Naive thymus-derived CD4-positive, alpha-beta T cell (primary cell): ENCODE data around the gene TMEM223. TPM values are rescaled to one million over a fixed set of nuclear protein-coding genes. Genes with fewer than 3 reads are reported as not detected.
"Not testable (repeated sequence)": the region's sequence is repeated elsewhere in the genome, so short reads cannot be mapped to it uniquely, and the experiment has no call there.

Experiments used
- ATAC-seq: fragments of 150-1000 bp; cut with Tn5 transposase; 2 replicates; pipeline ENCODE4 v1.10.0; 2021; ENCODE audit warnings: mild to moderate bottlenecking, moderate library complexity
- CTCF ChIA-PET: fragments of 350-600 bp; sonication (Branson Sonifier 250); formaldehyde crosslinking; loops from one replicate; lab custom pipeline; 2021; ENCODE audit warnings: antibody characterized with exemption; lab: Charles Lee
- POLR2A ChIA-PET: fragments of 350-600 bp; sonication (Branson Sonifier 250); formaldehyde crosslinking; loops from one replicate; lab custom pipeline; 2021; ENCODE audit warnings: antibody characterized with exemption, inconsistent platforms; lab: Charles Lee
- DNase-seq, 9 donors: peaks; one replicate each; pipeline versions ENCODE4 v3.0.0 to v3.0.0-alpha.2; 2020 to 2022; ENCODE audit warnings: mixed read lengths in 1 of 9
- H3K27ac ChIP-seq: one replicate; pipeline ENCODE4 v1.7.0; 2013; ENCODE audit warnings: mild to moderate bottlenecking, low read depth, low read length, moderate library complexity
- H3K27me3 ChIP-seq, 2 donors: one replicate each; pipeline ENCODE4 v1.7.0; 2013; ENCODE audit warnings: low read length in 2 of 2, mild to moderate bottlenecking in 2 of 2, moderate library complexity in 2 of 2; ENCODE audit not compliant: control insufficient read depth in 2 of 2, insufficient read depth in 2 of 2
- H3K36me3 ChIP-seq, 3 experiments: 1 replicate in 2 of 3; 2 replicates in 1 of 3; pipeline ENCODE4 v1.7.0; 2013; ENCODE audit warnings: low read length in 3 of 3, mild to moderate bottlenecking in 3 of 3, moderate library complexity in 1 of 3; ENCODE audit not compliant: insufficient read depth in 3 of 3, control insufficient read depth in 2 of 3
- H3K4me1 ChIP-seq, 2 donors: one replicate each; pipeline ENCODE4 v1.7.0; 2013; ENCODE audit warnings: low read length in 2 of 2, mild to moderate bottlenecking in 2 of 2, moderate library complexity in 1 of 2; ENCODE audit not compliant: control insufficient read depth in 2 of 2, insufficient read depth in 2 of 2
- H3K4me3 ChIP-seq: 2 replicates; pipeline ENCODE4 v1.7.0; 2013; ENCODE audit warnings: mild to moderate bottlenecking, low read length
- H3K9me3 ChIP-seq, 3 experiments: 1 replicate in 2 of 3; 2 replicates in 1 of 3; pipeline ENCODE4 v1.7.0; 2013; ENCODE audit warnings: low read length in 3 of 3; ENCODE audit not compliant: control insufficient read depth in 2 of 3
- H3K27ac Mint-ChIP-seq, 9 donors: one replicate each; pipeline ENCODE4 v1.8.0; 2020 to 2022; ENCODE audit warnings: mixed read lengths in 9 of 9, mild to moderate bottlenecking in 8 of 9, moderate library complexity in 5 of 9, inconsistent platforms in 2 of 9
- H3K27me3 Mint-ChIP-seq, 5 donors: one replicate each; pipeline ENCODE4 v1.8.0; 2021 to 2022; ENCODE audit warnings: mixed read lengths in 5 of 5, mild to moderate bottlenecking in 1 of 5
- H3K36me3 Mint-ChIP-seq, 5 donors: one replicate each; pipeline ENCODE4 v1.8.0; 2020 to 2022; ENCODE audit warnings: mixed read lengths in 5 of 5, mild to moderate bottlenecking in 3 of 5, inconsistent platforms in 1 of 5
- H3K4me1 Mint-ChIP-seq, 7 donors: one replicate each; pipeline ENCODE4 v1.8.0; 2020 to 2022; ENCODE audit warnings: mixed read lengths in 7 of 7, mild to moderate bottlenecking in 3 of 7, inconsistent platforms in 1 of 7
- H3K4me3 Mint-ChIP-seq, 10 donors: one replicate each; pipeline ENCODE4 v1.8.0; 2020 to 2022; ENCODE audit warnings: mild to moderate bottlenecking in 10 of 10, mixed read lengths in 10 of 10, moderate library complexity in 6 of 10, inconsistent platforms in 2 of 10
- H3K9me3 Mint-ChIP-seq, 11 donors: one replicate each; pipeline ENCODE4 v1.8.0; 2020 to 2022; ENCODE audit warnings: mixed read lengths in 11 of 11, mild to moderate bottlenecking in 4 of 11, inconsistent platforms in 1 of 11, moderate library complexity in 1 of 11
- intact Hi-C, 2 donors: fragments of 100-400 bp; cut with micrococcal nuclease; formaldehyde crosslinking; loops; one replicate each; pipeline ENCODE4 v1.15.1; 2023
- polyA plus RNA-seq, 2 donors: library from polyadenylated mRNA; unstranded; fragments of 300-500 nt; fragmentation: Illumina TruSeq; gene quantifications; one replicate each; pipeline ENCODE4 v1.2.3, GENCODE V29; 2021
- total RNA-seq, 6 experiments: library from RNA in 5 of 6; stranded (reverse) in 5 of 6; gene quantifications; 1 replicate in 5 of 6; 2 replicates in 1 of 6; pipeline ENCODE4 v1.2.3 and lab custom pipeline; 2021 to 2026

TMEM223 gene, protein sequence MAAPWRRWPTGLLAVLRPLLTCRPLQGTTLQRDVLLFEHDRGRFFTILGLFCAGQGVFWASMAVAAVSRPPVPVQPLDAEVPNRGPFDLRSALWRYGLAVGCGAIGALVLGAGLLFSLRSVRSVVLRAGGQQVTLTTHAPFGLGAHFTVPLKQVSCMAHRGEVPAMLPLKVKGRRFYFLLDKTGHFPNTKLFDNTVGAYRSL
- total RNA-seq: 10 to 100 TPM in 3 of 5 experiments, 1 to 10 TPM in 2; 6.3 to 24.5 (median 21.0) TPM
- 10 to 100 TPM; 58.5 to 60.4 TPM for polyA plus RNA-seq
- total RNA-seq (lab: John Stamatoyannopoulos, UW): 7.4 reads per million, percentile 30 among the genes with 10 or more reads in this experiment

DNA sequence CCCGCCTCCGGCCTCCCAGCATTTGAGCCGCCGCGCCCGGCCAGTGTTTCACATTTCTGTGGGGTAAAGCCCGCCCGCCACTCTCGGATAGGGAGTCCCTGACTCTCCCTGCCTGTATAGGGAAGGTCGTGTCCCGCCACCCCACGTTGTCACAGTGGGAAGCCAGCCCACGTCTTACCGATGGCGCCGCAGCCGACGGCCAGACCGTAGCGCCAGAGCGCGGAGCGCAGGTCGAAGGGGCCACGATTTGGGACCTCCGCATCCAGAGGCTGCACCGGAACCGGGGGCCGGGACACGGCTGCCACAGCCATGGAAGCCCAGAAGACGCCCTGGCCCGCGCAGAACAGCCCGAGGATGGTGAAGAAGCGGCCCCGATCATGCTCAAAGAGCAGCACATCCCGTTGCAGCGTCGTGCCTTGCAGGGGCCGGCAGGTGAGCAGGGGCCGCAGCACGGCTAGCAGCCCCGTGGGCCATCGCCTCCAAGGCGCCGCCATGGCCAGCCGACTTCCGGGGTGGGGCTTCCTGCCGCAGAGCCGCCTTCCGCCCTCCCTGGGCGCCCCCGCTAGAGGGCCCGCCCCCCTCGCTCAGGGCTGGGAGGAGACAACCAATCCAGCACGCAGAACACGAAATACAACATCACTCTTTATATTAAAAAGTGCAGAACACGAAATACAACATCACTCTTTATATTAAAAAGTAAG, at the start of gene TMEM223:
Gene TMEM223, minus strand, starts transcription at position 506 of the 701 bp plus-strand sequence. Its CDS starts 12 bp downstream, at position 494.
- Histone ChIP-seq H3K4me3 (peak within 1 kb of the TSS; percentile 90), H3K9me3 (no peaks in the 10 kb centered on the region), H3K4me1 (peaks cover 31 to 37% of the 10 kb centered on the region in 2 donors), H3K27me3 (no peaks in the 10 kb centered on the region), H3K27ac (peak within 1 kb of the TSS; percentile 90), H3K36me3 (peaks cover 18 to 66% (median 32%) of the 10 kb centered on the region in 3 experiments)
- Mint-ChIP-seq H3K4me3 (peak within 1 kb of the TSS; percentile 87 to 96 (median 91)), H3K9me3 (no peaks in the 10 kb centered on the region), H3K4me1 (peaks cover 23 to 61% (median 47%) of the 10 kb centered on the region in 7 donors), H3K36me3 (peaks cover 4 to 42% (median 17%) of the 10 kb centered on the region in 5 donors), H3K27me3 (no peaks in the 10 kb centered on the region), H3K27ac (peak within 1 kb of the TSS; percentile 88 to 99 (median 95))
- intact Hi-C loops: loop anchor here (1.0 kb wide), 8 partner anchors 14 to 90 kb away; partner anchors contain the start of genes NXF1 (in 2 of the 2), STX5 (in 1 of the 2), TEX54 (in 1 of the 2) and WDR74 (in 1 of the 2)
- CTCF ChIA-PET: interaction anchor here (0.6 to 0.7 kb wide), 2 partner anchors 19 to 39 kb away, joined by 3 read pairs; no protein-coding TSS in a partner anchor
- ATAC-seq (peak; percentile 84), DNase-seq (peak; percentile 81 to 94 (median 89))
- POLR2A ChIA-PET: interaction anchor here (0.7 to 14.1 kb wide), 11 partner anchors 11 to 82 kb away, joined by 3 to 224 read pairs (median 34); partner anchors contain the start of genes NXF1, STX5, TAF6L and TEX54

DNA sequence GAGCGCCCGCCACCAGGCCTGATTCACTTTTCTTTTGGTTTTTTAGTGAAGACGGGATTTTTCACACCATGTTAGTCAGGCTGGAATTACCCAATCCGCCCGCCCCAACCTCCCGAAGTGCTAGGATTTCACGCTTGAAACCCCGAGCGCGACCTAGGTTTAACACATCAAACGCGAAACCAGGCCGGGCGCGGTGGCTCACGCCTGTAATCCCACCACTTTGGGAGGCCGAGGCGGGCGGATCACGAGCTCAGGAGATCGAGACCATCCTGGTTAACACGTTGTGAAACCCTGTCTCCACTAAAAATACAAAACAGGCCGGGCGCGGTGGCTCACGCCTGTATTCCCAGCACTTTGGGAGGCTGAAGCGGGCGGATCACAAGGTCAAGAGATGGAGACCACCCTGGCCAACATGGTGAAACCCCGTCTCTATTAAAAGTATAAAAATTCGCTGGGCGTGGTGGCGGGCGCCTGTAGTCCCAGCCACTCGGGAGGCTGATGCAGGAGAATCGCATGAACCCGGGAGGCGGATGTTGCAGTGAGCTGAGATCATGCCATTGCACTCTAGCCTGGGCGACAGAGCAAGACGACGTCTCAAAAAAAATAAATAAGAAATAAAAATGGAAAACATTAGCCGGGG, 49.0 kb upstream of the TMEM223 start:
- peak; percentile 44 for ATAC-seq
- not testable (repeated sequence) for H3K9me3 Mint-ChIP-seq, H3K9me3 ChIP-seq, H3K27ac Mint-ChIP-seq, H3K27me3 ChIP-seq, H3K27me3 Mint-ChIP-seq, H3K4me3 Mint-ChIP-seq
- peaks cover 5 to 14% (median 7%) of the 10 kb centered on the region in 5 donors for H3K36me3 Mint-ChIP-seq
- CTCF ChIA-PET: interaction anchor here (0.7 to 2.6 kb wide), 5 partner anchors 13 to 267 kb away, joined by 4 to 12 read pairs (median 9); partner anchors contain the start of genes HNRNPUL2, POLR2G and TTC9C
- H3K4me1 Mint-ChIP-seq: peaks cover 15 to 34% (median 28%) of the 10 kb centered on the region in 7 donors
- intact Hi-C loops: loop anchor here (1.0 to 5.0 kb wide), 8 partner anchors 9 to 290 kb away; partner anchors contain the start of genes TMEM179B (in 2 of the 2), EML3 (in 1 of the 2), ROM1 (in 1 of the 2) and STX5 (in 1 of the 2)
- peak overlapping the region; percentile 99 for H3K27ac ChIP-seq
- H3K4me3 ChIP-seq: peak overlapping the region; percentile 73
- POLR2A ChIA-PET: interaction anchor here (0.6 to 3.4 kb wide), 75 partner anchors 9 to 1962 kb away, joined by 3 to 379 read pairs (median 5); partner anchors contain the start of genes B3GAT3, BAD, BSCL2 and C11orf98
- peaks cover 0 to 17% (median 0%) of the 10 kb centered on the region in 3 experiments for H3K36me3 ChIP-seq
- peak in 4 of 9 donors; percentile 65 to 86 (median 76) for DNase-seq
- H3K4me1 ChIP-seq: peaks cover 9 to 22% of the 10 kb centered on the region in 2 donors

DNA sequence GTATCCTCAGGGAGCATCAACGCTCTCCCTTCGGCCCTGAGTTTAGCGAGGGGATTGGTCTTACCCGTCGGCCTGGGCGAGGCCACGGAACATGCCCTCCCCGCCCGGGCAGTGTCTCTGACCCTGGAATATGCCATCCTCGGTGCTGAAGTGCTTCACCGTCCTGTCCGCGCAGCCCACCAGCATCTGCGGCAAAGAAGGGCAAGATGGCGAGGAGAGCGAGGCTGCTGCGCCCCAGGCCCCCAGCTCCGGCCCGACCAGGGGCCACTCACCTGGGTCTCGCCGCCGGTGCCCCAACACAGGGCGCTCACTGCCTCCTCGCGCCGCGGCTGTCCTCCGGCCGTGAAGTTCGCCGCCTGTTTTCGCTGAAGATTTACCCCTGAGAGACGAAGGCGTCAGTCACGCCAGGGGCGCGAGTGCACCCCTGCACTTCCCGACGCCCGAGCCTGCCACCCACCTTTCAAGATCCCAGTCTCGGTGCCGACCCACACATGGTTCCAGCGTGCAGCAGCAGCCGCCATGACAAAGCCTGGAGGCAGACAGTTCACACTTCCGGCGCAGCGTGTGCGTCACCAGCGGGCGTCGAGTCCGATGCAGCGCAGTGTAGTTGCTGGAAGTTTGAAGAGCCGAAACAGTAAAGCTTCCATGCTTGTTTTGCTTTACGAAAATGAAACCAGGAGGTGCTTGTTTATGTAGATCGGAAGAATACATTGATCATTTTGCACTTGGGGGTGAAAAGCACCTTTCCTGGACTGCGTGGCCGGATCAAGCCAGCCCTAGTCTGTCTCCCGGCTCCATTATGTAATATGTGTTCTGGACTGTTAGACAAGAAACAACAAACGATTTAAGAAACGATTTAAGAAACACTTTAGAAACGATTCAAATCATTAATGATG, 47.5 kb upstream of the TMEM223 start, which contains the start of gene WDR74:
Gene WDR74, minus strand, starts transcription at position 541 of the 896 bp plus-strand sequence. Its CDS starts 20 bp downstream, at position 521.
- H3K4me3 ChIP-seq: peak within 1 kb of the TSS; percentile 73
- intact Hi-C loops: loop anchor here (1.0 kb wide), 9 partner anchors 8 to 284 kb away; partner anchors contain the start of genes HNRNPUL2 (in 2 of the 2), NXF1 (in 2 of the 2), TAF6L (in 2 of the 2) and POLR2G (in 1 of the 2)

DNA sequence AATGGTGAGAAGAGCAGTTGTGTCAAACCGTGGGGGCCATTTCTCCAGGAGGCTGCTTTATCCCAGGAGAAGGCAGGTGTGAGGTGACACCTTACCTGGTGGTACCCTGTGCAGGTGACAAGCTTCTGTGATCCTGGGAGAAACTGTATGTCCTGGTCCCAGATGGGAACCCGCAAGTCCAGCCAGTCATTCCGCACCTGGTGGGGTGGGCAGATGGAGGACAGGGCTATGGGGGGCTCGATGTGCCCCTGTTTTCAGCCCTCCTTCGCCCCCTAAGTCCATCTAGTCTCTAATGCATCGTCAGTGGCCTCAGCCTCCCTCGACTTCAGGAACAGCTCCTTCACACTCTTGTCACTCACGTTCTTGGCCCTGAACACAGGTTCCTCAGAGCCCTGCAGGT, 43.5 kb upstream of the TMEM223 start:
- H3K27me3 Mint-ChIP-seq: peaks cover 0 to 6% (median 0%) of the 10 kb centered on the region in 5 donors
- H3K4me1 Mint-ChIP-seq: peaks cover 23 to 55% (median 49%) of the 10 kb centered on the region in 7 donors
- peak overlapping the region in 6 of 9 donors; percentile 28 to 64 (median 46) for H3K27ac Mint-ChIP-seq
- CTCF ChIA-PET: no interaction called here
- H3K9me3 ChIP-seq: no peaks in the 10 kb centered on the region
- H3K4me1 ChIP-seq: peaks cover 14 to 28% of the 10 kb centered on the region in 2 donors
- intact Hi-C loops: no loop called here
- H3K27ac ChIP-seq: no peak overlapping the region
- no peak for DNase-seq
- no peak for ATAC-seq
- peaks cover 0 to 48% (median 10%) of the 10 kb centered on the region in 3 experiments for H3K36me3 ChIP-seq
- H3K9me3 Mint-ChIP-seq: no peaks in the 10 kb centered on the region
- peak overlapping the region in 1 of 10 donors; percentile 19 for H3K4me3 Mint-ChIP-seq
- POLR2A ChIA-PET: interaction anchor here (0.8 to 7.5 kb wide), 2 partner anchors 18 to 38 kb away, joined by 3 to 122 read pairs; no protein-coding TSS in a partner anchor
- peaks cover 10 to 23% (median 10%) of the 10 kb centered on the region in 5 donors for H3K36me3 Mint-ChIP-seq
- no peak overlapping the region for H3K4me3 ChIP-seq
- H3K27me3 ChIP-seq: no peaks in the 10 kb centered on the region

More for the DNA sequence above, 47.5 kb upstream of the TMEM223 start, which contains the start of gene WDR74:
- Mint-ChIP-seq H3K4me1 (peaks cover 15 to 41% (median 34%) of the 10 kb centered on the region in 7 donors), H3K27ac (no peak within 1 kb of the TSS), H3K4me3 (no peak within 1 kb of the TSS), H3K27me3 (peaks cover 0 to 6% (median 0%) of the 10 kb centered on the region in 5 donors), H3K36me3 (peaks cover 10 to 23% (median 10%) of the 10 kb centered on the region in 5 donors), H3K9me3 (no peaks in the 10 kb centered on the region)
- no peaks in the 10 kb centered on the region for H3K9me3 ChIP-seq
- H3K4me1 ChIP-seq: peaks cover 9 to 22% of the 10 kb centered on the region in 2 donors
- POLR2A ChIA-PET: interaction anchor here (0.7 to 3.4 kb wide), 34 partner anchors 7 to 1963 kb away, joined by 3 to 379 read pairs (median 12); partner anchors contain the start of genes BSCL2, C11orf98, CSKMT and GNG3
- ATAC-seq (peak; percentile 59), DNase-seq (peak; percentile 74 to 96 (median 92))
- peak within 1 kb of the TSS; percentile 99 for H3K27ac ChIP-seq
- CTCF ChIA-PET: interaction anchor here (0.5 to 2.6 kb wide), 4 partner anchors 15 to 441 kb away, joined by 3 to 12 read pairs (median 6); partner anchors contain the start of genes HNRNPUL2 and TTC9C
- H3K27me3 ChIP-seq: no peaks in the 10 kb centered on the region
- peaks cover 0 to 32% (median 10%) of the 10 kb centered on the region in 3 experiments for H3K36me3 ChIP-seq
